Stimulated activated CD4-positive, alpha-beta T cell treated with anti-CD3 and anti-CD28 coated beads, TNF-alpha, amount 100 ng/mL, for 4 hours (primary cell): ENCODE results near the gene NELFA.

ENCODE experiments used
- DNase-seq, 3 experiments: peaks; one replicate each; pipeline ENCODE4 v3.0.0-alpha.2; 2020; ENCODE audit warnings: low read depth in 3 of 3

The NELFA gene

DNA sequence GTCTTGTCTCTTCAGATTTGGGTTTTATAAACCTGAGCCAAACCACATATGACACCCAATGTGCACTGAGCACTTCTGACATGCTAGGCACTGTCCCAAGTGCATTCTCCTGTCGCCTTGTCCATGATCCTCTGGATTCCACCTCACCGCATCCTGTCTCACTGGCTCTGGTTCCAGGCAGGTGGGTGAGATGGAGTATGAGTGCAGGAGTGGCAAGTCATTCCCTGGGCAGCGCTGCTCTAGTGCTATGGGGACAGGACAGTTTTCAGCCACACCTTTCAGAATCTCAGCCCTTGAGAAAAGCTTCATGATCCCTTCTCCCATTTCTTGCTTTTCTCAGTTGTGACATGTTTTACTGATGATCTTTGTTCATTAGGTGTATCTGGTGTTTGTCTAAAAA is 71.2 kb downstream of the NELFA start:
- no peak for DNase-seq

DNA sequence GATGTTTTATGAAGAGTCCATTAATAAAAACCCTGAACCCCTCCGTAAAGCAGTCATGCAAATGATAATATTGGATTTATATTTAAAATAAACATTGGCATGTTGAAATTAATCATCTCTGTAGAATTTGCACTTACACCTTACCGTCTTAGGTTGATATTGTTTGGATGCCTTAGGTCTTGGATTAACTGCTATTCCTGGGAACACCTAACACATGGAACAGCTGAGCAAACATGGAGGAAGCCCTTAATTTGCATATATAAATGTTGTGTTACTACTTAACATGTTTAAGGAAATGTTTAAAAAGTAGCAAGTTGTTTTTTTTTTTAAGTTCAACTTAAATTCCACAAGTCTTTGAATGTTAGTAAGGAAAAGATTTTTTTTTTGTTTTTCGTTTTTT is 75.1 kb downstream of the NELFA start:
- no peak for DNase-seq

GRCh38 chr4:1932736-1933135 is 76.0 kb downstream of the NELFA start:
- no peak for DNase-seq
